ENCODE measurements around the gene ADAMTSL2.

Gene ADAMTSL2

DNA sequence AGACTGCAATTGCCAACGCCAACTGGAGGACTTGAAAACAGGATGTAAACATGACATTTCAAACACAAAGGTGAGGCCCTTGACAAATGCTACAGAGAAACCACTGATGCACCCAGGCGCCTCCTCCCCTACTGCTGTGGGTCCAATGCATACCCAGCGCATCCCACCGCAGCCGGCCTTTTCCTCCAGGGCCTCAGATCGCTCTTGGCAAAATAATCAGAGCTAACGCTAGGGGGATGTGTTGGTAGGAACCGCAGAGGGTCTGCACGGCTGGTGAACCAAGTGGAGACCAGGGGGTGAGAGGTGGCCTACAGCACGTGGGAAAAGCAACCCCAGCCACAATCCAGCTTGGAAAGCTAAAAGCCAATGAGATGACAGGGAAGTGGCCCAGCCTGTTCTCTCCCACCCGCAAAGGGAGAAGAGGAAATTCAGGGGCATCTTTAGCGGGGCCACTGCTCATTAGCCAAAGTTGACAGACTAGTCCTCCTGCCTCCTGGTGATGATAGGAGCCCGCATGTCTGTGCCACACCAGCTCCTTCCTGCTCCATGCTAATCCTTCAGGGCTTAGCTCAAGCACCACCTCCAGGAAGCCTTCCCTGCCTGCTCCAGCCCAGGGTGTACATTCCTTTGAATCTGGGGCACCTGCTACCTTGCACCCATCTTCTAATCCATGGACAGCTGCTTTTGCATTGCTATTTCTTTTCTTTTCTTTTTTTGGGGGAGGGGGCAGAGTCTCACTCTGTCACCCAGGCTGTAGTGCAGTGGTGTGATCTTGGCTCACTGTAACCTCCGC is 68.8 kb downstream of the ADAMTSL2 start:
- no peak for TF ChIP-seq FOXP2 (optimal IDR thresholded peaks at IDR 0.05; ENCODE audit: borderline replicate concordance, extremely low read depth, extremely low read length, insufficient read depth)
- TF ChIP-seq, protein P1, sequence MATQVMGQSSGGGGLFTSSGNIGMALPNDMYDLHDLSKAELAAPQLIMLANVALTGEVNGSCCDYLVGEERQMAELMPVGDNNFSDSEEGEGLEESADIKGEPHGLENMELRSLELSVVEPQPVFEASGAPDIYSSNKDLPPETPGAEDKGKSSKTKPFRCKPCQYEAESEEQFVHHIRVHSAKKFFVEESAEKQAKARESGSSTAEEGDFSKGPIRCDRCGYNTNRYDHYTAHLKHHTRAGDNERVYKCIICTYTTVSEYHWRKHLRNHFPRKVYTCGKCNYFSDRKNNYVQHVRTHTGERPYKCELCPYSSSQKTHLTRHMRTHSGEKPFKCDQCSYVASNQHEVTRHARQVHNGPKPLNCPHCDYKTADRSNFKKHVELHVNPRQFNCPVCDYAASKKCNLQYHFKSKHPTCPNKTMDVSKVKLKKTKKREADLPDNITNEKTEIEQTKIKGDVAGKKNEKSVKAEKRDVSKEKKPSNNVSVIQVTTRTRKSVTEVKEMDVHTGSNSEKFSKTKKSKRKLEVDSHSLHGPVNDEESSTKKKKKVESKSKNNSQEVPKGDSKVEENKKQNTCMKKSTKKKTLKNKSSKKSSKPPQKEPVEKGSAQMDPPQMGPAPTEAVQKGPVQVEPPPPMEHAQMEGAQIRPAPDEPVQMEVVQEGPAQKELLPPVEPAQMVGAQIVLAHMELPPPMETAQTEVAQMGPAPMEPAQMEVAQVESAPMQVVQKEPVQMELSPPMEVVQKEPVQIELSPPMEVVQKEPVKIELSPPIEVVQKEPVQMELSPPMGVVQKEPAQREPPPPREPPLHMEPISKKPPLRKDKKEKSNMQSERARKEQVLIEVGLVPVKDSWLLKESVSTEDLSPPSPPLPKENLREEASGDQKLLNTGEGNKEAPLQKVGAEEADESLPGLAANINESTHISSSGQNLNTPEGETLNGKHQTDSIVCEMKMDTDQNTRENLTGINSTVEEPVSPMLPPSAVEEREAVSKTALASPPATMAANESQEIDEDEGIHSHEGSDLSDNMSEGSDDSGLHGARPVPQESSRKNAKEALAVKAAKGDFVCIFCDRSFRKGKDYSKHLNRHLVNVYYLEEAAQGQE (IDR thresholded peaks at IDR 0.05; ENCODE audit: insufficient read depth in 1 of 2, low read depth in 2 of 2, low read length in 2 of 2), result no peak
- no peak for TF ChIP-seq SIN3A (IDR thresholded peaks at IDR 0.05; ENCODE audit: borderline replicate concordance, insufficient read depth, low read length)
- TF ChIP-seq POLR2AphosphoS5 (IDR thresholded peaks at IDR 0.05; ENCODE audit: low read depth, low read length), result no peak
- TF ChIP-seq TAF1 (IDR thresholded peaks at IDR 0.05; ENCODE audit: borderline replicate concordance, insufficient read depth, low read length), result no peak

DNA sequence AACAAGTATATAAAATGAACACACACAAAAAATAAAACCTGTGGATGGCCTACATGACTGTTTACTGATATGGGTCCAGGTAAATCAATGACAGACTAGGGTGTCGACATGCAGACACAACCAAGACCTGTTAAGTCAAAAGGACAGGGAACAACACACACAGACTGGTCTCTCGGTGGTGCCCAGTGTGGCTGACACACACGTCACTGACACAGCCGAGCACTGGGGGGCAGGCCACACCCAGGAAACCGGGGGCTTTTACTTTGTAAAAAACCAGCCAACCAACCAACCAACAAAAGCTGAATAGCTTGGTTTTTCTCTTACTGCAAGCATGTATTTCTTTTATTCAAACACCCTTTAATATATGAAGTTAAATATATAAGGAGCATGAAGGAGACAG is 69.7 kb downstream of the ADAMTSL2 start:
- TF ChIP-seq SIN3A (IDR thresholded peaks at IDR 0.05; ENCODE audit: borderline replicate concordance, insufficient read depth, low read length) (no peak), FOXP2 (optimal IDR thresholded peaks at IDR 0.05; ENCODE audit: borderline replicate concordance, extremely low read depth, extremely low read length, insufficient read depth) (no peak), POLR2AphosphoS5 (IDR thresholded peaks at IDR 0.05; ENCODE audit: low read depth, low read length) (no peak), TAF1 (IDR thresholded peaks at IDR 0.05; ENCODE audit: borderline replicate concordance, insufficient read depth, low read length) (no peak)
- TF ChIP-seq, protein P1 (IDR thresholded peaks at IDR 0.05; ENCODE audit: insufficient read depth in 1 of 2, low read depth in 2 of 2, low read length in 2 of 2), result no peak

GRCh38 chr9:133604856-133605255 is 70.4 kb downstream of the ADAMTSL2 start:
- TF ChIP-seq POLR2AphosphoS5 (IDR thresholded peaks at IDR 0.05; ENCODE audit: low read depth, low read length) (no peak), FOXP2 (optimal IDR thresholded peaks at IDR 0.05; ENCODE audit: borderline replicate concordance, extremely low read depth, extremely low read length, insufficient read depth) (no peak), SIN3A (IDR thresholded peaks at IDR 0.05; ENCODE audit: borderline replicate concordance, insufficient read depth, low read length) (no peak), TAF1 (IDR thresholded peaks at IDR 0.05; ENCODE audit: borderline replicate concordance, insufficient read depth, low read length) (no peak)
- TF ChIP-seq, protein P1 (IDR thresholded peaks at IDR 0.05; ENCODE audit: insufficient read depth in 1 of 2, low read depth in 2 of 2, low read length in 2 of 2), result no peak

DNA sequence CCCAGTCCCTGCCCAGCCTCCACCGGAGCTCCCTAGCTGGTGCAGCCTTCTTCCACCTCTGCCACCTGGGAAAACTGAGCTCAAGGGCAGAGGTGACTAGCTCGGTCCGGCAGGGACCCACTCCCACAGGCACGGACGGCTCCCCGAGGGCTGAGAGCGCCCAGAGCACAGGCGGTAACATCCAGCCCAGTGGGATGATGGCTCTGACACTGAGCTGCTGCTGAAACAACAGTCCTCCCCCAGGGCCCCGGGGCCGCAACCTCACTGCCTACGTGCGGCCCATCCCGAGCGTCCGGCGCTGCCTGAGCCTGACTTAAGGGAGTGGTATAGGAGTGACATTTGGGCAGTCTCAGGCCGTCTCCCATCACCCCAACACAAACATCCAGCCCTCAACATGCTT is 70.9 kb downstream of the ADAMTSL2 start:
- TF ChIP-seq, protein P1 (IDR thresholded peaks at IDR 0.05; ENCODE audit: insufficient read depth in 1 of 2, low read depth in 2 of 2, low read length in 2 of 2), result no peak
- TF ChIP-seq TAF1 (IDR thresholded peaks at IDR 0.05; ENCODE audit: borderline replicate concordance, insufficient read depth, low read length), result no peak
- no peak for TF ChIP-seq POLR2AphosphoS5 (IDR thresholded peaks at IDR 0.05; ENCODE audit: low read depth, low read length)
- TF ChIP-seq SIN3A (IDR thresholded peaks at IDR 0.05; ENCODE audit: borderline replicate concordance, insufficient read depth, low read length), result no peak
- TF ChIP-seq FOXP2 (optimal IDR thresholded peaks at IDR 0.05; ENCODE audit: borderline replicate concordance, extremely low read depth, extremely low read length, insufficient read depth), result no peak
